Middle frontal gyrus (tissue), 1 donor: Measurements from ENCODE around the gene TMEM81.
A peak's percentile ranks its signal among the peaks of the same experiment; 100 is the strongest.

Source experiments
- DNase-seq: peaks from one replicate; pipeline ENCODE4 v3.0.0-alpha.2; 2015; ENCODE audit warnings: low spot score; ENCODE audit errors: extremely low spot score

The TMEM81 gene

GRCh38 chr1:205061227-205061626 lies 23.0 kb downstream of the TMEM81 start:
- DNase-seq: no peak

GRCh38 chr1:205060746-205061145 lies 23.5 kb downstream of the TMEM81 start:
- DNase-seq: no peak

DNA sequence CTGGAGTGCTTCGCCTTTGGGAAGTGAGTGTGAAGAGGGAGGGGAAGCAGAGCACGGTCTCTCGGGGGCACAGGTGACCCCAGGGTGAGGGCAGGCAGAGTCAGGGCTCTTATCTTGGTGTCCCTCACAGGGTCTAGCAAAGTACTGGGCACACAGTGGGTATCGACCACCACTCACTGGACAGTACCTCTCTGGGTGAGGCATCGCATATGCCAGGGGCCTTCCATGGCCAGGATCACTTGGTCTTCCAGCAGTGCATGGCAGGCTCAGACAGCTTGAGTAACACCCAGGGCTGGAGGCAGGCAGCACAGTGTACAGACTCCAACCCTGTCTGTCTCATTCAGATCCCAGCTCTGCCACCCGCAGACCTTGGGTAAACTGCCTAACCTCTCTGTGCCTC lies 24.6 kb downstream of the TMEM81 start:
- no peak for DNase-seq

DNA sequence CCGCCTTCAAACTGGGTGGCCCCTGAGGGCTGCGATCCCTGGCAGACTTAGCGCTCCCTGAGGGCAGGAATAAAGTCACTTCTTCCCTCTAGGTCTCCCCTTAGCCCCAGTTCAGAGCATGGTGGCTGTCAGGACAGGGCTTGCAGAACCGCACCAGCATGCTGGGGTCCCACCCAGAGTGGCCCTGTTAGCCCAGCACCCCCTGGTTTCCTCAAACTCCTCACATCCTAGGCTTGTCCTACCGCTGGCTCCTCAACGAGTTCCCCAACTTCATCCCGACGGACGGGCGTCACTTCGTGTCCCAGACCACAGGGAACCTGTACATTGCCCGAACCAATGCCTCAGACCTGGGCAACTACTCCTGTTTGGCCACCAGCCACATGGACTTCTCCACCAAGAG lies 25.4 kb downstream of the TMEM81 start:
- DNase-seq: no peak

DNA sequence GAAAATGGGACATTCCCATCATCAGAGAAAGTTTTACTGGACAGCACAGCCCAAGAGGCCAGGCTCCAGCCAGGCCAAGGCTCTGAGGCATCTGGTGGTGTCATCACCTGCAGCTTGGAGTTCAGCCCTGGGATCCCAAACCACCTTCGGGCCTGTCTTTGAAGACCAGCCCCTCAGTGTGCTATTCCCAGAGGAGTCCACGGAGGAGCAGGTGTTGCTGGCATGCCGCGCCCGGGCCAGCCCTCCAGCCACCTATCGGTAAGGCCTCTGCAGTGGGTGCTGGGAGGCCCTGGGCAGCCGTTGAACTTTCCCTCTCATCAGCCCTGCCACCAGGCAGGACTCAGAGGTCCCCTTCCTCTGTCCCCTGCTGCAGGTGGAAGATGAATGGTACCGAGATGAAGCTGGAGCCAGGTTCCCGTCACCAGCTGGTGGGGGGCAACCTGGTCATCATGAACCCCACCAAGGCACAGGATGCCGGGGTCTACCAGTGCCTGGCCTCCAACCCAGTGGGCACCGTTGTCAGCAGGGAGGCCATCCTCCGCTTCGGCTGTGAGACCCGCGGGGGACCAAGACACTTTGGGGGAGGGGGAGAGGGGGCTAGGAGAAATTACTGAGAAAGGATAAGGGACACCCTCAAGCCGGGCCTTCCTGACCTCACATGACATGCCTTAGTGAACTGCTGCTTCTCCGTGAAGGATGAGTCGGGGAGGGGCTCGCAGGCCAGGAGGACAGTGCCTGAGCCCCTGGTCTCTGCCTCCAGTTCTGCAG lies 26.3 kb downstream of the TMEM81 start:
- no peak for DNase-seq

- no peak for DNase-seq
Measured at GRCh38 chr1:205056956-205057568, 27.2 kb downstream of the TMEM81 start.

GRCh38 chr1:205056188-205056611 lies 28.1 kb downstream of the TMEM81 start:
- no peak for DNase-seq

DNA sequence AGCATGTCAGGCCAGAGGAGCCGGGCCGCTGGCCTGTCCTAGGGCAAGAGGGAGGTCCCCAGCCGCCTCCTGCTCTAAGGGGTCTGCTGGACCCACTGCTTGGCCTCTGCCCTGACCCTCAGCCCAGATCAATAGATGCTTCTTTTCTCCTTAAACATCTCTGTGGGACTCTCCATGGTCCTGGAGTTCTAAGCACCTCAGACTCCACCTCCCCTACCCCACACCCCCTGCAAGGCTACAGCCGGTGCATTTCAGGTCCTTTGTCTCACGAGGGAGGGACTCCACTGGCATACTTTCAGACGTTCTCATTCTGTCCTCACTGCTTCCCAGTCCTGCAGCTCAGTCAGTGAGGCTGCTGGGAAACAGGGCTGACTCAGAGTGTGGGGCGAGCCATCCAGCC lies 30.2 kb downstream of the TMEM81 start:
- no peak for DNase-seq

DNA sequence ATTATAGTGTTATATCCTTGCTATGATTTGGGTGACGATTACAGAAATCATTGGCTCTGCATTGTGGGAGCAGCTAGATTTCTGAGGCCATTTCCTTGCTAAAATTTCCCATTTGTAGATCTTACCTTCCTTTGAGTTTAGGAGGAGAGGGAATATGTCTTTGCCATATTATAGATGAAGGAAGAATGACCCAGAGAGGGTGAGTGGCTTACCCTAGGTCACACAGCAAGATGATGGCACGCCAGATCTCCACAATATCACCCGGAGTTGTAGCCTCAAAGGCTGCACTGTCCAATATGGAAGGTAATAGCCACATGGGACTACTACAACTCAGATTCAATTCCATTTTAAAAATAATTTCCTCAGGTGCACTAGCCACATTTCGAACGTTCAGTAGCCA lies 31.0 kb downstream of the TMEM81 start:
- no peak for DNase-seq

DNA sequence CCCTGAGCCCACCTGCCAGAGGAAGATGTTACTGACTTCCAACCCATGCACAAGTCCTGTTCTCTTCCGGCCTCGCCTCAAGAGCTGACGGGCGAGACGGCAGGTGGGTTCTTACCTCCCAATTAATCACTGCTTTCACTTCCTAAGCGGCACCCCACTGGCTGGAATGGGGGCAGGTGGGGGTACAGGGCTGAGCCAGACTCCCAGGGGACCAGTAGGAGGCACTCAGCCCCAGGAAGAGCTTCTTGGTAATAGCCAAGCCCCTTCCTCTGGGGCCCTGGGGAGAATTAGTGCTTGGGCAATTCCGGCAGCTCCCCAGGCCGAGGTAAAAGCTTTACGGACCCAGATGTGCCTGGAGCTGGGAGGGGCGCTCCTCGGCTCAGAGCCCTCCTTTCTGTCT lies 31.6 kb downstream of the TMEM81 start:
- DNase-seq: no peak

DNA sequence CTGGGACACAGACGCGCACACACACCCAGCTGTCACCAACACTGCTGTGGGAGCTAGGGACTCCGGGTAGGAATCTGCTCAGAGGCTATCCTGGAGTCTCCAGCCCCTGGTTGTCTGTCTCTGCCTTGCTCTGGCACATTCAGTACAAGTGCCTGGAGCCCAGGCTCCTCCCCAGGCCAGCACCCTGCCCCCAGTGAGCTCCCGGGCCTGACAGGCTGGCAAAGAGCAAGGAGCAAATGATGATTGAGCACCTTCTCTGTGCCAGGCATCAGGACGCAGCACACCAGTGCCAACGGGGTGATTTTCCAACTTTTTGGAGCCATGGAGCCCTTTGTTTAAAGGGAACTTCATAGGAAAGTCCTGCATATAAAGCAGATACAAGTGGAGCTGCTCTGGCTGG lies 34.8 kb downstream of the TMEM81 start:
- DNase-seq: no peak

DNA sequence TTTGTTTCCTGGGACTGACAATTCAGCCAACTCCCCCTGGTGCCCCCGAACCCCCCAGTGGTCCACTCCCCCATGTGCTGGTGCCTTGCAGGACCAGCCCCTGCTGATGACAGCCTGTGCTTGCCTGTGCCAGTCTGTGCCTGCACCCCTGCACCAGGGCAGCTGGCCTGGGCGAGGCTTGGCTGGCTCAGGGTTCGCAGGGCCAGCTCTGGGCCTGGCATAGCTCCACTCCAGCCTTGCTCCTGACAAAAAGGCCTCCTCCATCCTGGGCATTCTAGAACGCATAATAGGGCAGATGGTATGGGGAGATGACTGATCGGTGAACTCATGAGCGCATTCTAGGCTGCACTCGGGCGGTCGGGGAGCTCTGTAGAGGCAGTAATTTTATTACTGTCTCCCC lies 35.9 kb downstream of the TMEM81 start:
- peak; percentile 75 for DNase-seq

DNA sequence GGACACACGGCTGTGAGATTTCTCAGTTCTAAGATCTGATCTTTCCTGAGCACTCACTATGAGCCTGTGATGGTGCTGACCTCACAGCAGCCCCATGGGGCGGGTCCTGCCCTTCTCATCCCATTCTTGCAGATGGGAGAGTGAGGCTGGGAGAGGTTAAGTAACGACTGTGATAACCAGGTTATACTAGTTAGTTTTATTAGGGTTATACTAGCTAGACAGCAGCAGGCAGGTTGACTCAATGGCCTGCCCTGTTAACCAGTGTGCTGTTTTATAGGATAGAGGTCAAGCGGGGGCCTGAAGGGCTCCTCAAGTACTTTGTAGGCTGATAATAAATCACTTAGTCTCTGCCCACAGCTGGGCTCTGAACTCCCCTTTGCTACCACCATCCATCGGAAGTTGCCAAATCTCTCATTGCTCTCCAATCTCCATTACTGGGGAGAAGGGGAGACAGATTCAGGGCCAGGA lies 36.5 kb downstream of the TMEM81 start:
- DNase-seq: no peak

- no peak for DNase-seq
Measured at GRCh38 chr1:205046870-205047269, 37.4 kb downstream of the TMEM81 start.

DNA sequence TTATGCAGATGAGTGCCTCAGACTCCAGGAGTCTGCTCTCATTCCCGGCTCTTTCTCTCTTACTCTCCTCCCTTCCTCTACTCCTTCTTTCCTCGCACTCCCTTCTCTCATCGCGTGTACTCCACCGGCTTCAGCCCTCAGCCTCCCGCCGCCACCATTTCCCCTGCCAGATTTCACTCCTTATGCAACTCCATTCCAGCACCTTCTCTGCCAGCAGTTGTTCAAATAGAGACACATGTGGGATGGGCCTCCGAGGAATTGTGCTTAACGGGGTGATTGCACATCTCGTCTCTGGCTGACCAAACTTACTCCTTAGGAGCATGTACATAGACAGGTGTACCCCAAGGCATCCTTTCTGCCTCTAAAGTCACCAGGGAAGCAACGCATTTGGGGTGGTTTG lies 39.1 kb downstream of the TMEM81 start:
- DNase-seq: no peak

GRCh38 chr1:205044741-205045140 lies 39.5 kb downstream of the TMEM81 start:
- no peak for DNase-seq

DNA sequence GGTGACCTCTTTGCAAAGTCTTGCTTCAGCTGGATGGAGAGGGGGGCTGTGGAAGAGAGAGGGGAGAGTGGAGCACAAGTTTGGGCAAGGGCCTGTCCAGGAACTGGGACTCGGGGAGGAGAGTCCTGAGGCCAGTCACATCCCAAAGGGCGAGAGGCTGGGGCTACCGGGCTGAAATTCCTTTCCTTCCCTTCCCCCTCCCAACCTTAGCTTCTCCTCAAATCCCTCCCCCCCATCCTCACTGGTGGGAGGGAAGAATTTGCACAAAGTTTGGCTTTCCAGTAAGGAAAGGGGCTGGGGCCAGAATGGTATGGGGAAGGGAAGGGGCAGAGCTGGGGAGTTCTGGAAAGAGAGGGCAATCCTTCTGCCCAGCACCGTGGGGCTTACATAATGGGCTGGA lies 40.4 kb downstream of the TMEM81 start:
- DNase-seq: no peak

DNA sequence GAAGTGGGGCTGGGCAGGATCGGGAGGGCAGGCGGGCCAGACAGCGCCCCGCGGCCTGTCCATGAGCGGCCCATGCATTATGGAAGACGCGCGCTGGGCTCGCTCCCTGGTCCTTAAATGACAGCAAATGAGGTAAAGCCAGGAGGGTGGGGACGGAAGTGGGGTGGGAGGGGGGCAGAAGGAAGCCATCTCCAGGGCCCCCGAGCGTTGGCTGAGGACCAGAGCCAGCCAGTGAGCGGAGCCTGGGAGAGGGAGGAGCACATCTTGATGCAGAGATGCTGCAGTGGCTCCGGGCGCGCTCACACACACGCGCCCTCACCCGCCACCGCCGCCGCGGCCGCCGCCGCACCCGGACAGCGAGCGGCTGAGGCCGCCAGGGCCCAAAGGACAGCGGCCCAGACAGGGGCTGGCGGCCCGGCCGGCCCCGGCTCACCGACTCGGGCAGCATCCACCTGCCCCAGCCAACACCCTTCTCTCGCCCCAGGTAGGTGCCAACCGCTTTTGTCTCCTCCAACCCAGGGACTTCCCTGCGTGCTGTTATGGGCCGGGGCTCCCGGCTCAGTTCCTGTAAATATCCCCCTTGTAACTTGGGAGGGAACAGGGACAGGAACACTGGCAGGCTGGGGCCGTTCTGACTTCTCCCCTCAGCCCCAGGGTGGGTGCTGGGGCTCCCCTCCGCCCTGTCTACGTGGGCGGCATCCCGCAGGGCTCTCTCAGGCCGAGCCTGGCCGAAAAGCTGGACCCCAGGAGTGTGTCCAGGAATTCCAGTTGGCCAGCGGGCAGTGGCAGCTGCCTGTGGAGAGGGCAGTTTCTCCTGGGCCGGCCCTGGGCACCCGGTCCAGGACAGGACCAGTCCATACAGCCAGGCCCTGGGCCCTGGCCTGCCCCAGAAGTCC lies 41.1 kb downstream of the TMEM81 start, which contains the start of gene CNTN2:
Gene CNTN2, plus strand, starts transcription at position 302 of the 896 bp plus-strand sequence. CDS start 9,974 bp downstream, outside the sequence.
- peak; percentile 79 for DNase-seq

GRCh38 chr1:205041998-205042910 lies 42.0 kb downstream of the TMEM81 start:
- no peak for DNase-seq

GRCh38 chr1:205041001-205041715 lies 43.1 kb downstream of the TMEM81 start:
- DNase-seq: no peak
